SK-N-SH treated with all-trans-retinoic acid at 6 μM for 48 hours (cell line): Measurements from ENCODE around the gene GSS.

Experiments
- CSRNP3 ChIP-seq: fragments of 250-450 bp; sonication (Bioruptor Pico); IDR thresholded peaks from 2 replicates; pipeline ENCODE4 v1.5.1; 2021; ENCODE audit warnings: mild to moderate bottlenecking, moderate library complexity
- GLIS3 ChIP-seq: fragments of 250-450 bp; sonication (Bioruptor Pico); IDR thresholded peaks from 2 replicates; pipeline ENCODE4 v1.5.0; 2020; ENCODE audit warnings: mild to moderate bottlenecking, moderate library complexity
- ISL1 ChIP-seq: fragments of 250-450 bp; sonication (Bioruptor Pico); IDR thresholded peaks from 2 replicates; pipeline ENCODE4 v2.1.2; 2022; ENCODE audit warnings: mild to moderate bottlenecking, moderate library complexity
- OSR1 ChIP-seq: fragments of 250-450 bp; sonication (Bioruptor Pico); IDR thresholded peaks from 2 replicates; pipeline ENCODE4 v1.8.0; 2022; ENCODE audit warnings: moderate library complexity, mild to moderate bottlenecking, inconsistent platforms
- PATZ1 ChIP-seq: fragments of 250-450 bp; sonication (Bioruptor Pico); IDR thresholded peaks from 2 replicates; pipeline ENCODE4 v1.8.0; 2020; ENCODE audit warnings: mild to moderate bottlenecking, moderate library complexity, borderline replicate concordance
- POU6F1 ChIP-seq: fragments of 250-450 bp; sonication (Bioruptor Pico); IDR thresholded peaks from 2 replicates; pipeline ENCODE4 v1.8.0; 2021; ENCODE audit warnings: low read depth, mild to moderate bottlenecking, moderate library complexity, borderline replicate concordance
- RARB ChIP-seq: fragments of 250-450 bp; sonication (Bioruptor Pico); IDR thresholded peaks from 2 replicates; pipeline ENCODE4 v1.8.0; 2021; ENCODE audit warnings: mild to moderate bottlenecking, moderate library complexity
- SNAI2 ChIP-seq: fragments of 250-450 bp; sonication (Bioruptor Pico); IDR thresholded peaks from 2 replicates; pipeline ENCODE4 v1.5.0; 2020; ENCODE audit warnings: mild to moderate bottlenecking, moderate library complexity
- TCF4 ChIP-seq: fragments of 250-450 bp; sonication (Bioruptor Pico); IDR thresholded peaks from 2 replicates; pipeline ENCODE4 v1.8.0; 2021; ENCODE audit warnings: mild to moderate bottlenecking, moderate library complexity, borderline replicate concordance
- TSHZ2 ChIP-seq: fragments of 250-450 bp; sonication (Bioruptor Pico); IDR thresholded peaks from 2 replicates; pipeline ENCODE4 v1.5.0; 2020; ENCODE audit warnings: mild to moderate bottlenecking, moderate library complexity
- ZC3H10 ChIP-seq: fragments of 250-450 bp; sonication (Bioruptor Pico); IDR thresholded peaks from 2 replicates; pipeline ENCODE4 v1.5.1; 2021; ENCODE audit warnings: mild to moderate bottlenecking, moderate library complexity
- ZFP3 ChIP-seq: fragments of 250-450 bp; sonication (Bioruptor Pico); IDR thresholded peaks from 2 replicates; pipeline ENCODE4 v1.5.0; 2020; ENCODE audit warnings: mild to moderate bottlenecking, moderate library complexity
- ZFP30 ChIP-seq: fragments of 450-650 bp; formaldehyde crosslinking; IDR thresholded peaks from 2 replicates; pipeline ENCODE4 v1.5.0; 2022; ENCODE audit warnings: mild to moderate bottlenecking, moderate library complexity
- ZNF8 ChIP-seq: fragments of 450-650 bp; formaldehyde crosslinking; IDR thresholded peaks from 2 replicates; pipeline ENCODE4 v1.5.0; 2020; ENCODE audit warnings: mild to moderate bottlenecking, moderate library complexity

- no peak for TF ChIP-seq PATZ1 (CRISPR knock-in tag)
- TF ChIP-seq ZNF8, result no peak
- no peak for TF ChIP-seq ZFP3
- no peak for TF ChIP-seq ZFP30 (CRISPR knock-in tag)
- TF ChIP-seq OSR1 (CRISPR knock-in tag), result no peak
- no peak for TF ChIP-seq TCF4
- TF ChIP-seq SNAI2, result no peak
- no peak for TF ChIP-seq CSRNP3 (CRISPR knock-in tag)
- TF ChIP-seq ISL1, result no peak
- TF ChIP-seq TSHZ2, result no peak
- TF ChIP-seq ZC3H10 (CRISPR knock-in tag), result no peak
- TF ChIP-seq GLIS3 (CRISPR knock-in tag), result no peak
- TF ChIP-seq RARB, result no peak
- TF ChIP-seq POU6F1 (CRISPR knock-in tag), result no peak
Observed at GRCh38 chr20:34983995-34984735, 28.6 kb upstream of the GSS start.
